DMS79 (cell line): ENCODE measurements around the gene MYH14.
"Not testable (repeated sequence)": the region's sequence is repeated elsewhere in the genome, so short reads cannot be mapped to it uniquely, and the experiment has no call there.

Experiments
- DNase-seq: peaks from one replicate; lab custom pipeline; 2025; lab: John Stamatoyannopoulos, UW

The MYH14 gene

DNA sequence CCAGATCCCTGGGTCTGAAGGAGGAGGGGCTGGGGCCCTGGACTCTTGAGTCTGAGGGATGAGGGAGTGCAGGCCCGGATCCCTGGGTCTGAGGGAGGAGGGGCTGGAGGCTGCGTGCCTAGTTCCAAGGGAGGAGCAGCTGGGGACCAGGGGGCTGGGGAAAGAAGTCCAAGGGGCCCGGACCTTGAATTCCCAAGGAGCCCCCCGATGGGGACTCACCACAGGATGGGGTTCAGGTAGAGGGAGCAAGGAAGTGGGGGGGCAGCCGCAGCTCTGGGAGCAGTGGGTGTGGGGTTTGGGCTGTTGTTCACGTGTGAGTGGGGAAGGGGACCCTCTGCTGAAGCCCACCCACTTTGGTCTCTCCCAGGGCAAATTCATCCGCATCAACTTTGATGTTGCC is 23.1 kb downstream of the MYH14 start:
- no peak for DNase-seq

- DNase-seq: not testable (repeated sequence)
Observed at GRCh38 chr19:50228153-50228552, 24.7 kb downstream of the MYH14 start.

DNA sequence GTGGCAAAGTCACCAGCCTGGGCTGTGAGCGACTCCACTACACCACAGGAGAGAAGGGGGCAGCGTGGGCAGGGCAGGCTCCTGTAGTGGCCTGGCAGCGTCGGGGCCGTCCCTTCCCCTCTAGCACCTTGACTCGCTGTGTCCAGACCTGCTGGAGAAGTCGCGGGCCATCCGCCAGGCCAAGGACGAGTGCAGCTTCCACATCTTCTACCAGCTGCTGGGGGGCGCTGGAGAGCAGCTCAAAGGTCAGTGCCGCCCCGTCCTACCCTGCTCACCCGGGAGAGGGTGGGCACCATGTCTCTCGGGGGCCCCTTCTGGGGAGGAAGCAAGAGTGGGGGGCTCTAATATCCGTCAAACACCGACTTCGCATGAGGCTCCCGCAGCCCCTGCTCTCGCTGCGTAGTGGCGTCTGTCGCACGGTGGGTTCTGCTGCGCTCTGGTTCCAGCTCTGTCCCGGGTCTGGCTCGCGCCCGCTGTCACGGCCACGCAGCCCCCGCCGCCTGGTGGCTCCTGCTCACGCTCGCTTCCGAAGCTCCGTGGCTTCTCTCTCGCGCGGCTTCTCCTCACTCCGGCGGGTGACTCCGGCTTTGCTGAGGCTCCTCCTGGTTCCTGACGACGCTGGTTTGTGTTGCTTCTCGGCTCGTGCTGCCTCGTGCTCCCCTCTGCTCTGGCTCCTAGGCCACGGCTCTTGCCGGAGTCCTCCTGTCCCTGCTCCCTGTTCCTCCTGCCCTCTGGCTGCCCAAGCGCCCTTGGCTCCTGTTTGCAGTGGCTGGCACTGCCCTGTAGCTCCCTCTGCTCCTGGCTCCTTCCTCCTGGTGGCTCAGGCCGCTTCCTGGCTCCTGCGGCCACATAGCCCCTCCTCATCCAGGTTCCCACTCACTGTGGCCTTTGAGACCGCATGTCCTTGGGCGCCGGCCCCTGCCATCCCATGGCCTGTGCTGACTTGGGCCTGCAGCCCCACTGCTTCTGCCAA is 27.2 kb downstream of the MYH14 start:
- no peak for DNase-seq

DNA sequence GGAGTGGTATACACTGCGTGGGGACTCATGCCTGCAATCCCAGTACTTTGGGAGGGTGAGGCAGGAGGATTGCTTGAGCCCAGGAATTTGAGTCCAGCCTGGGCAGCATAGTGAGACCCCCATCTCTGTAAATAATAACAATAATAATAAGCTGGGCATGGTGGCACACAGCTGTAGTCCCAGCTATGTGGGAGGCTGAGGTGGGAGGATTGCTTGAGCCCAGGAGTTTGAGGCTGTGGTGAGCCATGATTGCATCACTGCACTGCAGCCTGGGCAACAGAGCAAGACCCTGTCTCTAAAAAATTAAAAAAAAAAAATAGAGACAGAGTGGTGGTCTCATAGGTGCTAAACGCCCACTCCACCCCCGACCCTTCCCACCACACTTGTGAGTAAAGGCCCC is 28.0 kb downstream of the MYH14 start:
- not testable (repeated sequence) for DNase-seq

DNA sequence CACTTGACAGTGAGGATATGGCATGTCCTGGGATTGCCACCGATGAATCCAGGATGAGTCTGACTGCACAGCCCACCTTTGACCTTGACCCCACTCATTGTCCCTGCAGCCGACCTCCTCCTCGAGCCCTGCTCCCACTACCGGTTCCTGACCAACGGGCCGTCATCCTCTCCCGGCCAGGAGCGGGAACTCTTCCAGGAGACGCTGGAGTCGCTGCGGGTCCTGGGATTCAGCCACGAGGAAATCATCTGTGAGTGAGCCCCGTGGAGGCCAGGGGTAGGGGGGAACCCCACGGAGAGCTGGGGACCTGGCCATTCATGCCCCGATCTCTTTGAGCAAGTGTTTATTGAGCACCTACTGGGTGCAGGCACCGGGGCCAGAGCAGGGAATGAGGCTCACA is 28.4 kb downstream of the MYH14 start:
- no peak for DNase-seq

GRCh38 chr19:50232600-50232999 is 29.2 kb downstream of the MYH14 start:
- no peak for DNase-seq

DNA sequence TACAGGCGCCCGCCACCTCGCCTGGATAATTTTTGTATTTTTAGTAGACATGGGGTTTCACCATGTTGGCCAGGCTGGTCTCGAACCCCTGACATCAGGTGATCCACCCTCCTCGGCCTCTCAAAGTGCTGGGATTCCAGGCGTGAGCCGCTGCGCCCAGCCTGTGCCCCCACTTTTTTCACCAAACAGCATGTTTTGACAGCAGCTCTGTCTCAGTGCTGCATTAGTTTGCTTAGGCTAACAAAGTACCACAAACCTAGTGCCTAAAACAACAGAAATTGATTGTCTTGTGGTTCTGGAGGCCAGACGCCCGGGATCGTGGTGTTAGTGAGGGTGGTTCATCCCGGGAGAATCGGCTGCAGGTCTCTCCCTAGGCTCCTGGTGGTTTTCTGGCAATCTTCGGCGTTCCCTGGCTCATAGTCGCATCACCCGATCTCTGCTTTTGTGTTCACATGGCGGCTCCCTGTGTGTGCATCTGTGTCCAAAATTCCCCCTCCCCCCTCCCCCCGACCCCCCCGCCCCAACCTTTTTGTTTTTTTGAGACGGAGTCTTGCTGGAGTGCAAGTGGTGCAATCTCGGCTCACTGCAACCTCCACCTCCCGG is 30.0 kb downstream of the MYH14 start:
- no peak for DNase-seq

GRCh38 chr19:50237493-50237892 is 34.1 kb downstream of the MYH14 start:
- not testable (repeated sequence) for DNase-seq

GRCh38 chr19:50238043-50238442 is 34.6 kb downstream of the MYH14 start:
- DNase-seq: no peak

DNA sequence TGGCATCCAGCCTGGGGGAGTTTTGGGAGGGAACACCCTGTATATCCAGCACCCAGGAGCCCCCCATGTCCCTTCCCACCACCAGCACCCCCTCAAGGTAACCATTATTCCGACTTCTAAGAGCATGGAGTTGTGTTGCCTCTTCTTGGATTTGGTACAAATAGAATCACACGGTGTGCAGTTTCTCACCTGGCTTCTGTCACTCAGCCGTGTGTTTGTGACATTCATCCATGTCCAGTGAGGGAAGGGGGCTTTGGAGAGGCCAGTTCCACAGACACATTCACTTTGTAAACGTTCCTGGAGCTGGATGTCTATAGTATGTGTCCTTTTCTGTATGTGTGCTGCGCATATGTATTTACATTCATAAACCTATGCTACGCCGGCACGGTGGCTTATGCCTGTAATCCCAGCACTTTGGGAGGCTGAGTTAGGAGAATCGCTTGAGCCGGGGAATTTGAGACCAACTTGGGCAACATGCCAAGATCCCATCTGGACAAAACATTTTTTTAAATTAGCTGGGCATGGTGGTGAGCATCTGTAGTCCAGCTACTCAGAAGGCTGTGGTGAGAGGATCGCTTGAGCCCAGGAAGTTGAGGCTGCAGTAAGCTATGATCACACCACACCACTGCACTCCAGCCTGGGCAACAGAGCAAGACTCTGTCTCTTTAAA is 36.6 kb downstream of the MYH14 start:
- DNase-seq: no peak

- DNase-seq: no peak
Observed at GRCh38 chr19:50242581-50242980, 39.2 kb downstream of the MYH14 start.

DNA sequence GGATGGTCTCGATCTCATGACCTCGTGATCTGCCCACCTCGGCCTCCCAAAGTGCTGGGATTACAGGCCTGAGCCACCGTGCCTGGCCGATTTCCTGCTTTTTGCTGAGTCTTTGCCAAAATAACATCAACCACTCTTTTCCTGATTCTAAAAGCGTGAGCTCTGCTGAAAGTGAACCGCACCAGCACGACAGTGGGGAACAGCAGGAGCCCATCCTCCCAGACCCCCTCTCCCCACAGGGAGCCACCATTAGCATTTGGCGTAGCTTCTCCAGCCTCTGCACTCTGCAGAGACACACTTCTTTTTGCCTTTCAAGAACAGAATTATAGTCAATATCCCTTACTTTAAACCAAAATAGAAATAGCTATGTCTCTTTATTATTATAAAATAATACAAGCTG is 41.3 kb downstream of the MYH14 start:
- no peak for DNase-seq

GRCh38 chr19:50248413-50248812 is 45.0 kb downstream of the MYH14 start:
- DNase-seq: no peak

- no peak for DNase-seq
Observed at GRCh38 chr19:50248826-50249225, 45.4 kb downstream of the MYH14 start.

DNA sequence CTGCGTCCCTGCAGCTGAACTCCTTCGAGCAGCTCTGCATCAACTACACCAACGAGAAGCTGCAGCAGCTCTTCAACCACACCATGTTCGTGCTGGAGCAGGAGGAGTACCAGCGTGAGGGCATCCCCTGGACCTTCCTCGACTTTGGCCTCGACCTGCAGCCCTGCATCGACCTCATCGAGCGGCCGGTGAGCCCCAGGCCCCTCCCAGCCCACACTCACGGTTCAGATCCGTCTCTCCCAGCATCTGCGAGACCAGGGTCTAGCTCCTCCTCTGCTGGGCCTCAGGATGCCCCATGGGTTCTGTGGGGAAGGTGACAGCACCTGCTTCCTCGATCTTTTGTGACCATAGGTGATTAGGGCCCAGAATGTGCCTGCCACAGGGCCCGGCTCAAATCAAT is 46.2 kb downstream of the MYH14 start:
- no peak for DNase-seq

- no peak for DNase-seq
Observed at GRCh38 chr19:50250450-50251136, 47.2 kb downstream of the MYH14 start.

- DNase-seq: no peak
Observed at GRCh38 chr19:50252111-50252886, 48.9 kb downstream of the MYH14 start.

- DNase-seq: no peak
Observed at GRCh38 chr19:50252887-50253268, 49.5 kb downstream of the MYH14 start.

GRCh38 chr19:50255115-50255514 is 51.7 kb downstream of the MYH14 start:
- no peak for DNase-seq

- no peak for DNase-seq
Observed at GRCh38 chr19:50257141-50257540, 53.7 kb downstream of the MYH14 start.

GRCh38 chr19:50258918-50259372 is 55.5 kb downstream of the MYH14 start:
- DNase-seq: no peak
